Ascending aorta (tissue), 2 donors: ENCODE data around the gene SLC22A23. TPM values are rescaled to one million over a fixed set of nuclear protein-coding genes. Genes with fewer than 3 reads are reported as not detected.

Source experiments
- DNase-seq, 2 donors: peaks; one replicate each; pipeline ENCODE4 v3.0.0-alpha.2; 2019; ENCODE audit warnings: low spot score in 2 of 2
- H3K27ac ChIP-seq, 2 donors: fragments of 200-600 bp; sonication (generic); one replicate each; pipeline ENCODE4 v1.5.1; 2016 to 2017; ENCODE audit warnings: mild to moderate bottlenecking in 1 of 2
- H3K27me3 ChIP-seq: fragments of 200-600 bp; sonication (generic); one replicate; pipeline ENCODE4 v1.5.1; 2017
- H3K36me3 ChIP-seq, 2 donors: fragments of 200-600 bp; sonication (generic); one replicate each; pipeline ENCODE4 v1.5.1; 2016
- H3K4me1 ChIP-seq, 2 donors: fragments of 200-600 bp; sonication (generic); one replicate each; pipeline ENCODE4 v1.5.1; 2016 to 2017; ENCODE audit warnings: mild to moderate bottlenecking in 1 of 2
- H3K4me3 ChIP-seq, 2 donors: fragments of 200-600 bp; sonication (generic); one replicate each; pipeline ENCODE4 v1.5.1; 2016 to 2017; ENCODE audit warnings: mild to moderate bottlenecking in 1 of 2
- H3K9me3 ChIP-seq, 2 donors: fragments of 200-600 bp; sonication (generic); one replicate each; pipeline ENCODE4 v1.5.1; 2016
- CTCF ChIP-seq, 3 experiments: fragments of 200-600 bp in 2 of 3; fragments of 450-650 bp in 1 of 3; sonication (generic) in 2 of 3; IDR thresholded peaks; one replicate each; pipeline ENCODE4 v1.5.1; 2016 to 2019; ENCODE audit warnings: antibody characterized with exemption in 3 of 3, mild to moderate bottlenecking in 1 of 3, moderate library complexity in 1 of 3
- intact Hi-C: fragments of 100-400 bp; cut with DNase I; formaldehyde crosslinking; loops from one replicate; pipeline ENCODE4 v1.15.1; 2023
- total RNA-seq: library from RNA; depleted of rRNA; stranded (reverse); fragments of >200 nt; gene quantifications from one replicate; pipeline ENCODE4 v1.1.0, GENCODE V29; 2016

Gene SLC22A23
- total RNA-seq, 1 donor from 2014 or later = 42.0 TPM

- DNase-seq = no peak
- H3K4me3 ChIP-seq = no peak overlapping the region
- intact Hi-C loops = no loop called here
- H3K4me1 ChIP-seq = no peaks in the 10 kb centered on the region
- no peak for TF ChIP-seq CTCF (IDR thresholded peaks at IDR 0.05)
- H3K36me3 ChIP-seq = no peaks in the 10 kb centered on the region
- no peaks in the 10 kb centered on the region for H3K27me3 ChIP-seq
- H3K9me3 ChIP-seq = no peaks in the 10 kb centered on the region
- H3K27ac ChIP-seq = no peak overlapping the region
Observed at GRCh38 chr6:3427687-3428085, 29.2 kb downstream of the SLC22A23 start.

- intact Hi-C loops = no loop called here
- Histone ChIP-seq H3K4me3 (no peak overlapping the region), H3K27ac (no peak overlapping the region), H3K36me3 (no peaks in the 10 kb centered on the region), H3K4me1 (no peaks in the 10 kb centered on the region), H3K27me3 (no peaks in the 10 kb centered on the region), H3K9me3 (no peaks in the 10 kb centered on the region)
- DNase-seq = no peak
- TF ChIP-seq CTCF (IDR thresholded peaks at IDR 0.05) = no peak
Observed at GRCh38 chr6:3426927-3427686, 29.7 kb downstream of the SLC22A23 start.

- no peaks in the 10 kb centered on the region for H3K4me1 ChIP-seq
- H3K27me3 ChIP-seq = no peaks in the 10 kb centered on the region
- intact Hi-C loops = no loop called here
- H3K9me3 ChIP-seq = no peaks in the 10 kb centered on the region
- TF ChIP-seq CTCF (IDR thresholded peaks at IDR 0.05) = no peak
- no peaks in the 10 kb centered on the region for H3K36me3 ChIP-seq
- H3K27ac ChIP-seq = no peak overlapping the region
- no peak for DNase-seq
- H3K4me3 ChIP-seq = no peak overlapping the region
Observed at GRCh38 chr6:3426091-3426926, 30.5 kb downstream of the SLC22A23 start.

GRCh38 chr6:3425574-3425973 is 31.3 kb downstream of the SLC22A23 start:
- Histone ChIP-seq H3K27me3 (no peaks in the 10 kb centered on the region), H3K4me1 (no peaks in the 10 kb centered on the region), H3K4me3 (no peak overlapping the region), H3K36me3 (no peaks in the 10 kb centered on the region), H3K9me3 (no peaks in the 10 kb centered on the region), H3K27ac (no peak overlapping the region)
- DNase-seq = no peak
- intact Hi-C loops = no loop called here
- TF ChIP-seq CTCF (IDR thresholded peaks at IDR 0.05) = no peak

GRCh38 chr6:3424185-3424927 is 32.5 kb downstream of the SLC22A23 start:
- H3K27me3 ChIP-seq = no peaks in the 10 kb centered on the region
- H3K36me3 ChIP-seq = no peaks in the 10 kb centered on the region
- H3K9me3 ChIP-seq = no peaks in the 10 kb centered on the region
- intact Hi-C loops = no loop called here
- H3K4me1 ChIP-seq = no peaks in the 10 kb centered on the region
- no peak for DNase-seq
- no peak overlapping the region for H3K4me3 ChIP-seq
- H3K27ac ChIP-seq = no peak overlapping the region
- no peak for TF ChIP-seq CTCF (IDR thresholded peaks at IDR 0.05)
